Astrocyte (in vitro differentiated cells and primary cell): ENCODE data around the gene PIK3R2. TPM values are rescaled to one million over a fixed set of nuclear protein-coding genes. Genes with fewer than 3 reads are reported as not detected.

Source experiments
- DNase-seq: peaks from one replicate; pipeline ENCODE4 v3.0.0-alpha.2; 2010; ENCODE audit warnings: low read depth
- FAIRE-seq: peaks from 2 replicates; lab custom pipeline; 2011; peaks lifted over from hg19 to GRCh38; lab: Jason Lieb, UNC
- H2AFZ ChIP-seq: 2 replicates; pipeline ENCODE4 v1.6.0; 2012; ENCODE audit warnings: low read depth, low read length, inconsistent platforms
- H3K27ac ChIP-seq: 2 replicates; pipeline ENCODE4 v1.5.1; 2011; ENCODE audit warnings: low read depth, low read length, inconsistent platforms
- H3K27me3 ChIP-seq: 2 replicates; pipeline ENCODE4 v1.6.0; 2011; ENCODE audit warnings: low read length, inconsistent platforms; ENCODE audit not compliant: insufficient read depth
- H3K36me3 ChIP-seq: 2 replicates; pipeline ENCODE4 v1.5.1; 2011; ENCODE audit warnings: low read length, inconsistent platforms; ENCODE audit not compliant: insufficient read depth
- H3K4me1 ChIP-seq: 2 replicates; pipeline ENCODE4 v1.5.1; 2011; ENCODE audit warnings: low read length, inconsistent platforms; ENCODE audit not compliant: insufficient read depth
- H3K4me2 ChIP-seq: 2 replicates; pipeline ENCODE4 v1.6.0; 2012; ENCODE audit warnings: low read length, inconsistent platforms
- H3K4me3 ChIP-seq: 2 replicates; pipeline ENCODE4 v1.5.1; 2011; ENCODE audit warnings: low read depth, mild to moderate bottlenecking, low read length, inconsistent platforms; ENCODE audit not compliant: insufficient read depth
- H3K79me2 ChIP-seq: 2 replicates; pipeline ENCODE4 v1.6.0; 2012; ENCODE audit warnings: mild to moderate bottlenecking, low read length, inconsistent platforms; ENCODE audit not compliant: insufficient read depth
- H3K9ac ChIP-seq: 2 replicates; pipeline ENCODE4 v1.6.0; 2012; ENCODE audit warnings: mild to moderate bottlenecking, low read length, inconsistent platforms
- H3K9me3 ChIP-seq: 2 replicates; pipeline ENCODE4 v1.5.1; 2012; ENCODE audit warnings: low read depth, mild to moderate bottlenecking, low read length, inconsistent platforms; ENCODE audit not compliant: insufficient read depth
- H4K20me1 ChIP-seq: 2 replicates; pipeline ENCODE4 v1.6.0; 2012; ENCODE audit warnings: low read length, inconsistent platforms; ENCODE audit not compliant: insufficient read depth
- H3K27ac Mint-ChIP-seq: one replicate; pipeline ENCODE4 v1.8.0; 2021; ENCODE audit warnings: mild to moderate bottlenecking, mixed read lengths; ENCODE audit not compliant: unreplicated experiment
- H3K27me3 Mint-ChIP-seq: one replicate; pipeline ENCODE4 v1.8.0; 2021; ENCODE audit warnings: low read depth, mixed read lengths; ENCODE audit not compliant: unreplicated experiment
- H3K36me3 Mint-ChIP-seq: one replicate; pipeline ENCODE4 v1.8.0; 2021; ENCODE audit warnings: low read depth, mixed read lengths; ENCODE audit not compliant: unreplicated experiment
- H3K4me1 Mint-ChIP-seq: one replicate; pipeline ENCODE4 v1.8.0; 2021; ENCODE audit warnings: low read depth, mixed read lengths; ENCODE audit not compliant: unreplicated experiment
- H3K4me3 Mint-ChIP-seq: one replicate; pipeline ENCODE4 v1.8.0; 2021; ENCODE audit warnings: mild to moderate bottlenecking, moderate library complexity, mixed read lengths; ENCODE audit not compliant: unreplicated experiment
- H3K9me3 Mint-ChIP-seq: one replicate; pipeline ENCODE4 v1.8.0; 2021; ENCODE audit warnings: mild to moderate bottlenecking, mixed read lengths; ENCODE audit not compliant: unreplicated experiment
- EZH2 ChIP-seq: IDR thresholded peaks from 2 replicates; pipeline ENCODE4 v1.6.1; 2012; ENCODE audit warnings: mild to moderate bottlenecking, low read length, inconsistent platforms; ENCODE audit not compliant: insufficient read depth
- total RNA-seq: library from RNA; stranded (reverse); gene quantifications from 2 replicates; pipeline ENCODE4 v1.2.1, GENCODE V29; 2021
- TF ChIP-seq, protein P1 (sequence below): IDR thresholded peaks from 2 replicates; pipeline ENCODE4 v1.5.1; 2011; ENCODE audit warnings: low read depth, mild to moderate bottlenecking, inconsistent platforms, low read length, moderate library complexity; ENCODE audit not compliant: insufficient read depth

Gene PIK3R2
- total RNA-seq, 1 donor from 2014 or later, result 58.4 TPM

GRCh38 chr19:18107235-18107634, 45.7 kb upstream of the PIK3R2 start:
- Mint-ChIP-seq H3K4me1 (no peaks in the 10 kb centered on the region), H3K27ac (no peak overlapping the region), H3K27me3 (peaks cover 8% of the 10 kb centered on the region), H3K36me3 (no peaks in the 10 kb centered on the region), H3K9me3 (no peaks in the 10 kb centered on the region), H3K4me3 (peak overlapping the region; percentile 10)
- Histone ChIP-seq H3K79me2 (no peaks in the 10 kb centered on the region), H4K20me1 (no peaks in the 10 kb centered on the region), H2AFZ (no peak overlapping the region), H3K36me3 (no peaks in the 10 kb centered on the region), H3K4me1 (peaks cover 16% of the 10 kb centered on the region), H3K4me3 (no peak overlapping the region), H3K27ac (no peak overlapping the region), H3K4me2 (no peak overlapping the region), H3K9ac (no peak overlapping the region), H3K27me3 (peaks cover 13% of the 10 kb centered on the region), H3K9me3 (no peaks in the 10 kb centered on the region)
- FAIRE-seq (no peak), DNase-seq (no peak)
- TF ChIP-seq, protein P1, sequence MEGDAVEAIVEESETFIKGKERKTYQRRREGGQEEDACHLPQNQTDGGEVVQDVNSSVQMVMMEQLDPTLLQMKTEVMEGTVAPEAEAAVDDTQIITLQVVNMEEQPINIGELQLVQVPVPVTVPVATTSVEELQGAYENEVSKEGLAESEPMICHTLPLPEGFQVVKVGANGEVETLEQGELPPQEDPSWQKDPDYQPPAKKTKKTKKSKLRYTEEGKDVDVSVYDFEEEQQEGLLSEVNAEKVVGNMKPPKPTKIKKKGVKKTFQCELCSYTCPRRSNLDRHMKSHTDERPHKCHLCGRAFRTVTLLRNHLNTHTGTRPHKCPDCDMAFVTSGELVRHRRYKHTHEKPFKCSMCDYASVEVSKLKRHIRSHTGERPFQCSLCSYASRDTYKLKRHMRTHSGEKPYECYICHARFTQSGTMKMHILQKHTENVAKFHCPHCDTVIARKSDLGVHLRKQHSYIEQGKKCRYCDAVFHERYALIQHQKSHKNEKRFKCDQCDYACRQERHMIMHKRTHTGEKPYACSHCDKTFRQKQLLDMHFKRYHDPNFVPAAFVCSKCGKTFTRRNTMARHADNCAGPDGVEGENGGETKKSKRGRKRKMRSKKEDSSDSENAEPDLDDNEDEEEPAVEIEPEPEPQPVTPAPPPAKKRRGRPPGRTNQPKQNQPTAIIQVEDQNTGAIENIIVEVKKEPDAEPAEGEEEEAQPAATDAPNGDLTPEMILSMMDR, result no peak
- TF ChIP-seq EZH2, result no peak

DNA sequence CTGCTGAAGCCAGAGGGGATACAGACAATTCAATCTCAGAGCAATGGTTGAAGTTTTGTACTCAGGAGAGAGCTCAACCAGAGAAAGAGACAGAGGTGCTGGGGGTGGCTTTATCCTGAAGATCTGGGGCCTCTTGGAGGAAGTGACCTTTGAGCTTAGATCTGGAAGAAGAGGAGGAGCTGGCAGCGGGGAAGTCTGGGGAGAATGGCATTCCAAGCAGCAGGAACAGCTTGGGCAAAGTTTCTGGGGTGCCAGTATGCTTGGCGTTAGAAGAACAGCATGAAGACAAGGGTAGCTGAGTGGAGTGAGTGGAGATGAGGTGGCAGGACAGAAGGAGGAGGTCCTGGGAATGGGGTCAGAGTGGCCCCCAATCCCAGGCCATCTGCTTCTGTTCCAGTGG, 44.1 kb upstream of the PIK3R2 start:
- no peaks in the 10 kb centered on the region for H3K9me3 Mint-ChIP-seq
- no peaks in the 10 kb centered on the region for H3K36me3 Mint-ChIP-seq
- Histone ChIP-seq H3K9ac (no peak overlapping the region), H4K20me1 (no peaks in the 10 kb centered on the region), H3K4me2 (no peak overlapping the region), H3K36me3 (no peaks in the 10 kb centered on the region), H3K27me3 (peaks cover 13% of the 10 kb centered on the region), H3K4me3 (no peak overlapping the region), H3K4me1 (peaks cover 16% of the 10 kb centered on the region), H3K79me2 (no peaks in the 10 kb centered on the region), H2AFZ (no peak overlapping the region), H3K27ac (no peak overlapping the region), H3K9me3 (no peaks in the 10 kb centered on the region)
- H3K4me3 Mint-ChIP-seq, result peak overlapping the region; percentile 71
- H3K27me3 Mint-ChIP-seq, result peaks cover 8% of the 10 kb centered on the region
- no peak for TF ChIP-seq EZH2
- TF ChIP-seq, protein P1, result no peak
- no peaks in the 10 kb centered on the region for H3K4me1 Mint-ChIP-seq
- FAIRE-seq (no peak), DNase-seq (no peak)
- no peak overlapping the region for H3K27ac Mint-ChIP-seq

- H4K20me1 ChIP-seq, result no peaks in the 10 kb centered on the region
- no peak for FAIRE-seq
- H3K27ac Mint-ChIP-seq, result peak overlapping the region; percentile 41
- H3K4me2 ChIP-seq, result peak overlapping the region; percentile 95
- H3K36me3 ChIP-seq, result no peaks in the 10 kb centered on the region
- no peak for DNase-seq
- peaks cover 8% of the 10 kb centered on the region for H3K27me3 Mint-ChIP-seq
- H3K9me3 ChIP-seq, result no peaks in the 10 kb centered on the region
- peak overlapping the region; percentile 71 for H3K4me3 Mint-ChIP-seq
- no peak overlapping the region for H3K27ac ChIP-seq
- H2AFZ ChIP-seq, result peak overlapping the region; percentile 92
- no peaks in the 10 kb centered on the region for H3K79me2 ChIP-seq
- H3K36me3 Mint-ChIP-seq, result no peaks in the 10 kb centered on the region
- no peak for TF ChIP-seq EZH2
- TF ChIP-seq, protein P1, result no peak
- peaks cover 13% of the 10 kb centered on the region for H3K4me1 ChIP-seq
- H3K4me1 Mint-ChIP-seq, result no peaks in the 10 kb centered on the region
- no peaks in the 10 kb centered on the region for H3K9me3 Mint-ChIP-seq
- peak overlapping the region; percentile 73 for H3K9ac ChIP-seq
- peak overlapping the region; percentile 58 for H3K4me3 ChIP-seq
- peaks cover 13% of the 10 kb centered on the region for H3K27me3 ChIP-seq
These were observed 43.6 kb upstream of the PIK3R2 start for GRCh38 chr19:18109341-18109732.
